CD4-positive, alpha-beta T cell treated with Interleukin-21 for 1 hour (primary cell): ENCODE data around the gene OPCML.

Experiments
- DNase-seq: peaks from one replicate; pipeline ENCODE4 v3.0.0-alpha.2; 2020

Gene OPCML

DNA sequence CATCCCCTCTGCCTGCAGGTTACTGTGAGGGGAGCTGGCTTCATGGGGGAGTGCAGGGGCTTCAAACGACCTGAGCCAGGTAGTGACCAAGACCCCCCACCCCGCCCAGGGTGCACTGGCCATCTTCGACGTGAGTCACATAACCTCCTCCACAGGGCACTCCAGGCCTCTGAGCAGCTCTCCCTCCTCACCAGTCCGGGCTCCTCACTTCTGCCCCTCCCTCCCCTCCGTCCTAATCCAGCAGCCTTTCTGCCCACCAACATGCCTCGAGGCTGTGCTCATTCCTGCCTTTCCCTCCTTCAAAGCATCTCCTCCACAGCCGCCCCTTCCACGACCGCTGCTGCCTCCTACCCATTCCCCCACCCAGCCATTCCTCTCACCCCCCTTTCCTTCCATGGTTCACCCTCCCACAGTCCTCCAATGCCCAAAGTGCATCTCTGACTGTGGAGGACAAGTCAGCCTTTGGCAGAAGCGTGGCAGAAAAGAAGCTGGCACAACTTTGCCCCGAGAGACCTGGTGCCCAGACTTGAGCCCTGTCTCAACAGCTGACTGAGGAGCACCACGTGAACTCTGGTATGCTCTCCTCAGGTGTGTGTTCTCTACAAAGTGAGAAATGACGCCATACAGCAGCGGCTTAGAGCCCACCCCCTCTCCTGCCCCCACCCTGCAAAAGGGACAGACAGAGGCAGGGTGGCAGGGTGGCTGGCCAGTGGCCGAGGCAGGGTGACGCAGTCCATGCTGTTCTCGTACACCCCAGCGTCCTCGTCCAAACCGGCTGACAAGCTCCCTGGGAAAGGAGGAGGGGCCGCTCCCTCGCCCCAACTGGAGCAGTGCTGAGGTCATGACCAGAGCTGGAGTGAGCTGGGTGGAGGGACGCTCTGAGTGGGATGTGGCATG is 30.4 kb downstream of the OPCML start:
- no peak for DNase-seq

DNA sequence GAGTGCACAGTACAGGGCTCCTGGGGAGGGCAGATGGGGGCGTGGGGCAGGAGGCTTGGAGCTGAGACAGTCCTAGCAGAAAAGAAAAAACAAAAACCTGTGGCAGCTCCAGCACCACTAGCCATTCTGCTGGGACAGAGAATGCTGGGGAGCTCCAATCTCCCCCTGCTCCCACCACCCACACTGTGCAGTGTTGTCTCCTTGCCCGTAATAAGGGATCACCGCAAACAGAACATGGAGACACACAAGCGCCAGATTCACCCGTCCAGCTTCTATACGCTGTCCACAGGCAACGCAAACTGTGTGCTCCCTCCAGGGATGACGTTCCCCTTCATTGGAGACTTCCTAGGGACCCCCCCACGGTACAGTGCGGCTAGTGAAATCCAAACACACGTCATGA is 31.4 kb downstream of the OPCML start:
- DNase-seq, result no peak

- no peak for DNase-seq
Observed at GRCh38 chr11:133500435-133500834, 31.9 kb downstream of the OPCML start.

DNA sequence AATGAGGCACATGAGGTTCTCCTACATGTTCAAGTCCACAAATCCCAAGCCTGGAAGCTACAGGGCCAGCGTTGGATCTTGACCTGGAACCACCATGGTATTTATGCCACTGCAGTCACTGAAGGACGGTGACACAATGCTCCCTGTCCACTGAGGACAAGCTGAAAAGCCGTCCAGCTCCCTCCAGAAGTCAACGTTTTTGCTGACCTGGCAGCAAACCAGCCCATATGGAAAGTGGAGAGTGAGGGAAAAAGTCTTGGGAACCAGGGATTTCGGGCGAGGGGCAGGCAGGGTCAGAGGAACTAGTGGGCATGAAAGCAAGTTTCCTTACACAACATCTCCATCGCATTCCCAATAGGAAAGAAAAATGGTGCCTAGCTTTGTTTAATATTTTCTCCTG is 33.3 kb downstream of the OPCML start:
- no peak for DNase-seq

DNA sequence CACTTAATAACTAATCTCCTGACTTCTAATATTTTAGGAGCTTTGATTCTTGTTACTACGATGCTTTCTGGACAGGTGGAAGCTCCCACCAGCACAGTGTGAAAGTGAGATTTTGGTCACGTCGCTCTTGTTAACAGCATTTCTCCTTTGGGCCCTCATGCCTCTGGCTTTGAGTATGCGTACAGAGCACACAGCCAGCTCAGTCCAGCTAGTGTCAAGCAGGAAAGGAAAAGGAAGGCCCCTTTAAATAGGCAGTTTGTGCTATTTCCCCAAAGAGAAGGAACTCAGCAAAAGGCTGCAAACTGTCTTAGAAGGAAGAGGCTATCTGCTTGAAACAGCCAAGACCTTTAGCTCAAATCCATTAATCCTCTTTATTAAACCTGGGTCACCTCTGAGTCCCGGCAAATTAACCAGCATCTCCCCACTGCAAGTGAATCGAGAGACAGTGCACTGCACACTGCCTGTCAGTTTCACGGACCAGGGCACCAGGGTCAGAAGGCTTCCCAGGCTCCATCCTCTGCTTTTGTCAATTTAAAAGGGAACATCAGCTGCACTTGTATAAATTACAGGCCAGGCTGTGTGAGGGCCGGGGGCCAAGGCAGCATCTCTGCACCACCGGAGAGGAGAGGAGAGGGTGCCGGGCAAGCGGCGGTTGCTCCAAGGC is 34.7 kb downstream of the OPCML start:
- no peak for DNase-seq

- DNase-seq, result no peak
Observed at GRCh38 chr11:133492895-133493294, 39.4 kb downstream of the OPCML start.

DNA sequence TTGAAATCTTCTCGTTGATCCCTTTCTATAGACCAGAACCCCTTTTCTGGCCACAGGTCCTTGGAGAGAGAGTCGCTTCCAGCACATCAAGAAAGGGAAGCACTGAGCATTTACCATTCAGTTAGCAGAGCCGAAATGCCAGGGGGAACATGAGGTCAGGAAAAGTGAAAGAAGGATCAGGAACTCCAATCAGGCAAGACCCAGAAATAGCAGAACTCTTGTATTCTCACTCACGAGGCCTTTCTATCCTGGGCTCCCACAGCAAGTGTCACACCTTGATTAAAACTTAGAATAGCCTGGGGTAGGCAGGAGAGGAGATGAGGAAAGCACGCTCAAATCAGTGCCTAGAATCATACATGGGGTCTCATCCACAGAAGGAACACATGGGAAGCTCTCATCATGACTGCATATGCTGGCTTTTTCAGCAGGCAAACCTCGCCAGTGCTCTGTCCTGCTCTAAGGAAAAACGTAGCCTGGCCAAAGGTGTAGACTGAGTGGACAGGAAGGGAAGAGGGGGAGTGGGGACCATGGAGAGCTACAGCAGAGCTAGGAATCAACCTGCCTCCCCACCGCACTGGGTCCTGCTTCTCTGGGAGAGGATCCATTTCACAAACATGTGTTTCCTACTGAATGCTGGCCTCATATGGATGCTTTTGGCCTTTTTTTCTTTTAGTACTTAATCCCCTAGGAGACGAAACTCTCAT is 40.5 kb downstream of the OPCML start:
- no peak for DNase-seq

DNA sequence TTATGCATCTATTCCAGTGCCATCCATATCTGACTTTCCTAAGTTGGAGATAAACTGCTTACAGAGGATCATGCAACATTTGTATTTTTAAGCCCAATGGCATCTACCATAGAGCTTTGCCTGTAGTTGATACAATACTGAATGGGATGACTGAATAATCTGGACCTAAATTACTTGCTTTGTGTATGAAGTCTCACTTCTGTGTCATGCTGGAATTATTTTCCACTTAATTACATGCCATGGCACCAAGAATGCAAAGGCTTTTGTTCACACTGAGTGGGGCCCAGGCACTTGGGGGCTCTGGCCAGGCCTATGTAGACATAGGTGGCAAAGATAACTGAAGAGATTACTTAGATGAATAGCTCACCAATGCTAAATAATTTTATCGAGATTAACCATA is 51.6 kb downstream of the OPCML start:
- DNase-seq, result no peak

DNA sequence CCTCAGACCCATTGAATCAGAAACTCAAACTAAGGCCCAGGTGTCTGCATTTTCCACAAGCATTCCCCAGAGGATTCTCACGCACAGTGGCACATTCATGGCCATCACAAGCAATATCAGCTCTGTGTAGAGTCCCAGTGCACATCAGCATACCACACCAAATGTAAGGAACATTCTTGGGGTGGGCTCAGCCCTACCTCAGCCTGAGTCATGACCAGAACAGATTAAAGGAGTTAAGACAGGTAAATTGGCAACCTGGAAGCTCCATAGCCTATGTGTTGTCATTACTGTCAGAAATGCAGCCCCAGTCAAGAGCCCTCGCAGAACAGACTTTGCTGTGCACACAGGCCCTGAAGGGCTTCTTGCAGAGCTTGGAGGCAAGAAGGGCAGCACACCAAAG is 53.1 kb downstream of the OPCML start:
- no peak for DNase-seq

DNA sequence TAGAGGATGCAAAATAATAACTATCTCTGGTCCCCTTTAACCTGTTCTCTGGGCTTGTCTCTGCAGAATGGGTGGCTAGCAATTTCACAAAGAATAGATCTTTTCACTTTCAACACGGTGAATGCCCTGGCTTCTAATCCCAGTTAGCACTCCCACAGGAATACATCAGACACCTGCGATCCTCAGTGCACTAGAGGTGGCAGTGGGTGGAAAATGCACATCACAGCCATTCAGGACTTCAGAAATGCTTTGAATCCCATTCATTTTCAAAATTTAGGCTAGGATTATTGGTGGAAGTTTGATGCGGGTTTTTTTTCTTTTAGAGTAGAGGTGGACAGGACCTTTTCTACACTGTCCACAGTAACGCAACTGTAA is 55.1 kb downstream of the OPCML start:
- DNase-seq, result no peak

DNA sequence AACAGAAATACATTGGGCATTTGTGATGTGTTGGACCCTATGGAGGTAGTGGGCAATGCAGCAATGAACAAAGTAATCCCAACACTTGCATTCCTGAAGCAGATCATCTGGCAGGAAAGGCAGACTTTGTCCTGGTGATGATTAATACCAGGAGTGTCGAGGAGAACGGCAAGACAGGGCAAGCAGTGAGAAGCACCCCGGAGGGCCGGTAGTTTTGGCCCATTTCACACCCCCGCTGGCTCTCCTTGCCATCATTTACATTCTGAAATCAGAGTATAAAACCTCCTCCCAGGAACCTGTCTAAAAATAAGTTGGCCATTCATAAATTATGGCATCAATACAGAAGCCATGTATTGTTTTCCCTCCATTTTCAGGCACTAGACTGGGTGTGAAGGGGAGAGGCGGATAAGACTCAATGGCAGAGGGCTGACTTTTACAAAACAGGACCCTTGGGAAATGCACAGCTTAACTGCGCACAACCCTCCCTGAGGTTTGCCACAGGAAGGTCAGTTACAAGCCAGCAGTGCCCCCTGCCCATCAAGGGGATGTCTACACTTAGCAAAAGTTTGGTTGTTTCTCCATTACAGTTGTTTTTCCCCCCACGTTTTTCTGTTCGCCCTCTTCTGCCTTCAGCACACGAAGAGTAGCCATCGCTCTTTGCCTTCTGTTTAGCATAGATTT is 55.6 kb downstream of the OPCML start:
- DNase-seq, result no peak

DNA sequence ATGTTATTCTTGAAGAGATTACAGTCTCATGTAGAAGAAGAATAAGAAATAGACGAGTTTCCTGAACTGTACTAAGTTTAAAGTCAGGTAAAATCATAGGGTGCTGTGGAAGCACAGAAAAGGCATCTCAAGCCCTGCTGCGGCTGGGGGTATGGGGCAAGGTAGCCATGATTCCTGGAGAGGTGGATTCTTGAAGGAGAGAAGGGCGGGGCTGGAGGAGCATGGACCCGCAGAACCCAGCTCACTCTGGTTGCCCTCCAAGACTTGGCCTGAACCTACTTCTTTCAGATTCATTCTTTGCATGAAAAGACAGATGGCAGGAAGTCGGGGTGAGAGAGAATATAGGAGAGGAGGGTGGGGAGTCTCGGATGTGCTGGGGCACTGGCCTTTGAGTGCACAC is 57.8 kb downstream of the OPCML start:
- DNase-seq, result no peak

- no peak for DNase-seq
Observed at GRCh38 chr11:133467686-133468085, 64.6 kb downstream of the OPCML start.

GRCh38 chr11:133443206-133443747 is 89.0 kb downstream of the OPCML start:
- no peak for DNase-seq

GRCh38 chr11:133441964-133442660 is 90.2 kb downstream of the OPCML start:
- no peak for DNase-seq

- DNase-seq, result no peak
Observed at GRCh38 chr11:133425992-133426391, 106.3 kb downstream of the OPCML start.

DNA sequence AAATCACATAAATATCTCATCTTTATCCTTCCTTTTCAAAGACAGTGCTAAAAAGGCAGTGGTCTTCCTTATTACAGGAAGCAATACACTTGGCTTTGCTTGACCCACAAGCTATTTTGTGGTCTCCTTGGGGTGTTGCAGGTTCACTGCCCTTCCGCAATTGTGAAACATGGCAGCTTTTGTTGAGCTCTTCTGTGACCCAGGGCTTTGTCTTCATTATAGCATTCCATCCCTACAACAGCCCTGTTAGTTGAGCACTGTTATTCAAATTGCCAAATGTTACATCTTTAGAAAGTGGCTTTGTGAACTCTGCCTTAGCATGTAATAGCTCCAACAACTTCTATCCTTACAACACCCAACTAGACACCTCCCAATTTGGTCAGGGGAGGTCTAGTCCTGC is 107.1 kb downstream of the OPCML start:
- no peak for DNase-seq

DNA sequence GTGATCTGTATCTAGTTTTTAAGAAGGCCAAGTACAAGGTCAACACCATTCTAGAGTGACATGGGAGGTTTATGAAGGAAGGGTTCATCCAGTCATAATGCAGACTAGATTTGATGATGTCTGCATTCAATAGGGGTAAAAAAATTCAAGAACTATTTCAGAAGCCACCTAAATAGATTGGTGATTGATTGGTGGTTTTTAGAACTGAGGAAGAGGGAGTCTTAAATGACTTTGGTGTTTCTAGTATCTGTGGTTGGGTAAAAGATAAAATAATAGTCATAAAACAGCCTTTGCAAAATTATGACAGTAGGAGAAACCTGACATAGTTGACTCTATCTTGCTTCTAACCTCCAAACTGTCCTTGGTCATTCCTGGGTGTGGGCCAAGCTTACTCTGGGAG is 114.1 kb downstream of the OPCML start:
- no peak for DNase-seq

DNA sequence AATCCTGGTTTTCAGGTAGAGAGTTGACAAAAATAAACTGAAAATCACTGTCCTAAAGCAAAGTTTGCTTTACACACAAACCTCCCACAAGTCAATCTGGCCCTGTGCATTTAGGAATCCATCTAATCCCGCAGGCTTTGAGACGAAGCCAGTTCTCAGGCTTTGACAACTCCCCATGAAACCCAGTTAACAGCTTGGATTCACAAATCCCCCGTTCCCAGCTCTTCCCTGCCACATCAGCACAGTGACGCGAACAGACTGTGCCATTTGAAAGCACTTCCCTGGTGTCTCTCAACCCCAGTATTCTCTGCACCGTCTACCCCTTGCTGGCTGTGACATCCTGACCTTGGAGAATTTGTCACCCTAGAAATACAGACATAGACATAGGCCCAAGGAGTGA is 117.8 kb downstream of the OPCML start:
- DNase-seq, result no peak

DNA sequence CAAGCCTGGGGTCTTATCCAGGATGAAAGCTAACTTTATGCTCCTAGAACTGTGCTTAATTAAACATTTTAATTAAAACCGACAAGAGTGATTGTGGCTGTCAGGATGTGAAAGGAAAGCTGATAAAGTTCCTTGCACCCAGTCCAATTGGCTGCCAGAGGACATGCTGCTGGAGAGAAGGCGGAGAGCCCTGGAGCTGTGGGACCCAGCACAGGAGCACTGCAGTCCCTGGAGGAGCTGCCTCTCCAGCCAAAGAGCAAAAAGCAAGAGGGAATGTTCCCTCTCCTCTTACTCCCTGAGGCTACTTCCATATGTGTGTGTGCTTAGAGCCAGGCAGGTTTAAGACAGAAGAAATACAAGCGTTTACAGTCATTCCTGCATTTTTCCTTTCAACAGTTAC is 118.6 kb downstream of the OPCML start:
- no peak for DNase-seq

DNA sequence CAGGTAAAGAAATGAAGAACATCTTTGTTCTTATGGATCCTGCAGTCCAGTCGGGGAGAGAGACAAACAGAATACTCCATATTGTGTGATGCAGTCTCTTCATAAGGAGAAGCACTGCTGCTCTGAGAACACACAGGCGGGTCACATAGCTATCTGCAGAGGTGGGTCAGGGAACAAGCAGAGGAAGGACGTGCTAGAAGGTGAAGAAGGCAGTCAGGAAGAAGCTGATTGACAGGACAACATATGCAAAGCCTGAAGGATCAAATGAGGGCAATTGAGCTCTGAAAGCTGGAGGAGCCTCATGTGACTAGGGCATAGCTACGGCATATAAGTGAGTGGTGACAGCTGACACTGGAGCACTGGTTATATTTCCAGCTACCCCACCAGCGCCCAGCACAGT is 122.5 kb downstream of the OPCML start:
- no peak for DNase-seq

- DNase-seq, result no peak
Observed at GRCh38 chr11:133408936-133409335, 123.4 kb downstream of the OPCML start.
